Heart left ventricle (tissue), 13 donors: ENCODE measurements around the gene PRDM5.

Experiments used
- CTCF ChIP-seq, 12 donors: fragments of 200-600 bp; sonication (generic) in 4 of 12; IDR thresholded peaks; one replicate each; pipeline versions ENCODE4 v1.5.0 to v1.8.0; 2018 to 2022; ENCODE audit warnings: antibody characterized with exemption in 12 of 12, mild to moderate bottlenecking in 5 of 12
- POLR2A ChIP-seq, 2 donors: fragments of 450-650 bp; IDR thresholded peaks; one replicate each; pipeline ENCODE4 v1.6.1; 2017; ENCODE audit warnings: antibody characterized with exemption in 2 of 2, mild to moderate bottlenecking in 2 of 2, moderate library complexity in 2 of 2
- donor health status: ischemic (EF 13 %, LVEDD 7.1; RV severe dilation, severe dysfunction).
- donor health status: DM: no; HTN: yes; CAD: no.
- donor health status: DM: no; HTN: no; CAD: no.
- donor health status: ischemic (EF 25% LVEDD 6.9; RV normal size, moderate dysfunction).
- donor health status: ischemic (EF 25% LVEDD 5.7; RV mildly dilated, moderate dysfunction).
- donor health status: ischemic (EF 35%, LVEDD 5.7; RV mildly dilated, moderate dysfunction).
- donor health status: nonischemic (EF 11% LVEDD 7.7; RV severe dilation, severe dysfunction).
- donor health status: DM: yes; HTN: yes; CAD: no.
- donor health status: PGD.
- donor health status: ischemic (EF 29% LVEDD 5.4; RV normal size, mild dysfunction).
- donor health status: nonischemic (EF 23%, LVEDD 6.1; RV moderate dilation, normal function).

DNA sequence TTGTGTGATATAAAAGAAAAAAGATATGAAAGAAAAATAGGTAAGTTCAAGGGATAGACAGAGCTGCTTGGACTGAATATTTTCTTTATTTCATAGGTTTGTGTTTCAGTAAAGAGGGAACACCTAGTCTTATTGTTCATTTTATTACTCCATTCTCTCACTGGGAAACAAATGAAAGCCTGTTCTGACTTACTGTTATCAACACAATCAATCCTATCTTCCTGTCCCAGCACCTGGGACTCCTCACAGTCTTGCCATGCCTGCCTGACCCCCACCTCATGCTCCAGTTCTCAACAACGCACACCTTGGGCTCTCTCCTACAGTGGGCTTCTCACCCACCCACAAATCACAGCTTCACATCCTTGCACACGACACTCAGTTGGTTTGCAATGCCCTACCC is 189.5 kb downstream of the PRDM5 start:
- TF ChIP-seq CTCF (IDR thresholded peaks at IDR 0.05) (no peak), POLR2A (IDR thresholded peaks at IDR 0.05) (no peak)
